Non-pigmented ciliary epithelial cell (primary cell): Measurements from ENCODE around the gene ELMO1.

Experiments
- DNase-seq: peaks from one replicate; pipeline ENCODE4 v3.0.0-alpha.2; 2010; ENCODE audit warnings: low read depth

Gene ELMO1

DNA sequence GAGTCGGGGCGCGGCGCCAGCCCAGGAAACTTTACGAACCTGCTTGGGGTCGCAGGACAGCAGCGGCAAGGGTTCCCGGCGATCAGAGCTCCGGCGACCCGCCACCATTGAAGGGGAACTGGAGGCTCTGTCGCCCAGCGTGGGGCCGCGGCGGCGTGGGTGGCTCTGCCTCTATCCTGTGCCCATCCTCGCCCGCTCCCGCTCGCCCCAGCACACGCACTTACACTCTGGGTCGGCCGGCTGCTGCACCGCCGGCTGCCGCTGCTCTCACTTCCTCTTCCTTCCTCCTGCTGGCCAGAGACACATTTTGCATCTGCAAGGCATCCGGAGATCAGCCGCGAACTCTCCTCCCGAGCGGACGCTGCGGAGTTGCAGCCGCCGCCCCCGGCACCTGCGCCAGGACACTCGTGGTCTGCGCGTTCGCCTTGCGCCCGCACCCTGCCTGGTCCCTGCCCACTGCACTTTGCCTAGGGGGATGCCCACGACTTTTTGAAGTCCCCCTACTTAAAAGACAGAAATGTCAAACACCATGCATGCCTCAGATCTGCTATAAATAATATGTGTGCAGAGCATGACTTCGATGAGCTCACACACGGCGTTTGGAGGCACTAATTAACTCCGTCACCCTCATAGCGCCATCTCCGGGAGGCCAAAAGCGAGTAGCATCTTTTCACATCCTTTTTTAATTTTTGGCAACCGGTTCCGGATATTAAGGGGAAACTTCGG is at the start of gene ELMO1:
Gene ELMO1, minus strand, starts transcription at position 229 of the 726 bp plus-strand sequence. CDS start 106,174 bp downstream, outside the sequence.
- DNase-seq = peak; percentile 5

DNA sequence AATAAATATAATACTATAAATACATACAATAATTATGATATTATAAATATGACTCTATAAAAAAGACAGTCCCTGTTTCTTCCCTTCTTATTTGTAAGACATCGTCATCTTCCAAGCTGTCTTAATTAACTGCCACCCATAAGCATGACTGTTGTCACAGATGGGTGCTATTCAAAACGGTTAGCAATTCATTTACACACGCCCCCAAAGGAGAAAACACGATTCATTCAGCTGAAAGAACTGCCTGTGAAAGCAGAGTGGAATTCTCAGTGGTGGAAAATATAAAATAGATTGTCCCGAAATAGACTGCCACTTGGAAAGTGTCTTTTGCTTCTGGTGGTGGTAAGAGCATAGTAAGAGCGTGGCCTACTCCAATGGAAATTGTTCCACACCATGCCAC is 48.9 kb upstream of the ELMO1 start:
- no peak for DNase-seq

DNA sequence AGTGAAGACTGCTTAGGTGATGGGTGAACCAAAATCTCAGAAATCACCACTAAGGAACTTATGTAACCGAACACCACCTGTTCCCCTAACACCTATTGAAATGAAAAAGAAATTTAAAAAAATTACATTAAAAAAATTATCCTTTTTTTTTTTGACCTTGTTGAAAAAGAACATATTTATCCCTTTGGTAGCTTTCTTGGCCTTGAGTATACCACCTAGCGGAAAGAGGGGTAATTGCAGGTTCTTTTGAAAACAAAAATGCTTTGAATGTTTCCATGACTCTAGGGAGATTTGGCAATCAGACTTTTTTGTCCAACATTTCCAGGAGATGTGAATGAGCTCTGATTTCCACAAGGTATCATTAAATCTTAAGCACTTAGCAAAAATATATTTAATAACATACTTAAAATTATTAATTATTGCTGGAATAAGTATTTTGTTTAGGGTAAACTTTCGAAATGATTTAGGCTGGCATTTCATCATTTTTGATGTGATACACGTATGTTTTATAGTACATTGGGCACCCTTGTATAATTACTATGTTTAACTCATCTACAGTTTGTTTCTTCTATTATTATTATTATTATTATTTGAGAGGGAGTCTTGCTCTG is 47.0 kb upstream of the ELMO1 start:
- DNase-seq = no peak

GRCh38 chr7:37494926-37495325 is 46.3 kb upstream of the ELMO1 start:
- no peak for DNase-seq

DNA sequence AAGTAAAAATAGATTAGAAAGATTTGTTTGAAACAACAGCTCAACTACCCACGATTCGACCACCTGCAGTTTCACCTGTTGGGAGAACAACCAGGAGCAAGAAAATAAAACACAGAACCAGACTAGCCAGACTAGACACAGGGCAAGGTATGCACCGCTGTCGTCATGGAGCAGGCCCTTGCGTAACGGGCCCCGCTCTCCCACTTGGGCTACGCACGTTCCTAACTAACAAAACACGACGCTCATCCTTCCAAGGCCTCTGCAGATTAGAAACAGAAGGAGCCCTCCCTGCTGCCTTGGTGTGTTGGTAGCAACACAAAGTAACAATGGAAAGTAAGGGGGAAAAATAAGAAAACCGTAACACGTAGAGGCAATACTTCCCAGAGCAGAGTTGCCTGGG is 45.1 kb upstream of the ELMO1 start:
- no peak for DNase-seq

- DNase-seq = no peak
Observed at GRCh38 chr7:37493123-37493522, 44.5 kb upstream of the ELMO1 start.

DNA sequence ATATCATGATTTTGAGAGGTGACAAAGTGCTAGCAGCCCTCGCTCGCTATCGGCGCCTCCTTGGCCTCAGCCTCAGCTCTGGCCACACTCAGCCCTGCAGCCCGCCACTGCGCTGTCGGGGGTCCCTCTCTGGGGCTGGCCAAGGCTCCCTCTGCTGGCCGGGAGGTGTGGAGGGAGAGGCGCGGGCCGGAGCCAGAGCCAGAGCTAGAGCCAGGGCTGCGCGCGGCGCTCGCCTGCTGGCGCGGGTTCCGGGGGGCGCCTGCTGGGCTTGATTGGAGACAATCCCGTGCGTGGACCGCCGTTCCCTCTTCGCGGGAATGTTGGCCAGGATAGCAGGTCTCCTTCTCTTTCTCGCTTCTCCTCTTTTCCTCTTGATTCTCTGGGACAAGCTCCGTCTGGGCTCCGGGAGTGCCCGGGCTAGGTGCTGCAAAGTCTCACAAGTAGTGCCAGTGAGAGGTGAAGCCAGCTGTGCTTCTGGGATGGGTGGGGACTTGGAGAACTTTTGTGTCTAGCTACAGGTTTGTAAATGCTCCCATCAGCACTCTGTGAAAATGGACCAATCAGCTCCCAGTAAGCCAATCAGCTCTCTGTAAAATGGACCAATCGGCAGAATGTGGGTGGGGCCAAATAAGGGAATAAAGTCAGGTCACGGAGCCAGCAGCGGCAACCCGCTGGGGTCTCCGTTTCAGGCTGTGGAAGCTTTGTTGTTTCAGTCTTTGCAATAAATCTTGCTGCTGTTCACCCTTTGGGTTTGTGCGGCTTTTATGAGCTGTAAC is 43.4 kb upstream of the ELMO1 start:
- DNase-seq = no peak

DNA sequence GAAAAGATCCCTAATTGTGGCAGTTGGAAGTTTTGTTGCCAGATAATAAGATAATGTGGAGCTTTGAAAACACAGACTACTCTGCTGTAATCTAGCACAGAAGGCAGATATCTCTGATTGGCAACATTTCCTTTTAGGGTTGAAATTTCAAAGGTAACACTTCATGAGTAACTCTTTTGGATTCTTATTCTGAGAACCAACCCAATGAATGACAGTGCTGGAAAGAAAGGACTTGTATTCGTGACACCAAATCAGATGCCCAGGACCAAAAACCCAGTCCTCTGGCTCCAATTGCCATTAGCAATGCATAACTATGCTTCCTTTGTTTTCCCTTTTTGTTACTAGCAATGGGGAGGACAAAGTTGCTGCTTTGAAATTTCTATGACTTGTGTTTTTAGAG is 41.0 kb upstream of the ELMO1 start:
- no peak for DNase-seq

GRCh38 chr7:37488163-37488764 is 39.6 kb upstream of the ELMO1 start:
- peak; percentile 1 for DNase-seq

- DNase-seq = no peak
Observed at GRCh38 chr7:37484426-37485073, 35.9 kb upstream of the ELMO1 start.

GRCh38 chr7:37483627-37484026 is 35.0 kb upstream of the ELMO1 start:
- DNase-seq = no peak

GRCh38 chr7:37482953-37483352 is 34.3 kb upstream of the ELMO1 start:
- DNase-seq = no peak

- DNase-seq = no peak
Observed at GRCh38 chr7:37482505-37482904, 33.8 kb upstream of the ELMO1 start.

- DNase-seq = no peak
Observed at GRCh38 chr7:37481722-37482288, 33.1 kb upstream of the ELMO1 start.

DNA sequence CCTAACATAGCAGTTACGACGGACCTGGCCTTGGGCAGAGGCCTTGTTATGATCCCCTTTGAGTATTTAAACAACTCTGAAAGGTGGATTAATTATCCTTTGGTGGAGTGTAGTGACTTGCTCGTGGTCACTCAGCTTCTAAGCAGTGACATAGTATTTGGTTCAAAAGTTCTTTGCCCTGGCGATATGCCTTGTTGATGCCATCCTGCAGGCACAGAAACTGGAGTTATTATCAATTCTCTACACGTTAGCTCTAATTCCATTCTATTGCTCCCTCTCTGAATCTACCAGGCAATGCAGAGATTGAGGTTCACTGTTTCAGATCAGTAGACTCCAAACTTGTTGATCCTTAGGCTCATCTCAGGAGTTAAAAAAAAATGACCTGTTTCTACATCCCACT is 32.5 kb upstream of the ELMO1 start:
- DNase-seq = no peak

DNA sequence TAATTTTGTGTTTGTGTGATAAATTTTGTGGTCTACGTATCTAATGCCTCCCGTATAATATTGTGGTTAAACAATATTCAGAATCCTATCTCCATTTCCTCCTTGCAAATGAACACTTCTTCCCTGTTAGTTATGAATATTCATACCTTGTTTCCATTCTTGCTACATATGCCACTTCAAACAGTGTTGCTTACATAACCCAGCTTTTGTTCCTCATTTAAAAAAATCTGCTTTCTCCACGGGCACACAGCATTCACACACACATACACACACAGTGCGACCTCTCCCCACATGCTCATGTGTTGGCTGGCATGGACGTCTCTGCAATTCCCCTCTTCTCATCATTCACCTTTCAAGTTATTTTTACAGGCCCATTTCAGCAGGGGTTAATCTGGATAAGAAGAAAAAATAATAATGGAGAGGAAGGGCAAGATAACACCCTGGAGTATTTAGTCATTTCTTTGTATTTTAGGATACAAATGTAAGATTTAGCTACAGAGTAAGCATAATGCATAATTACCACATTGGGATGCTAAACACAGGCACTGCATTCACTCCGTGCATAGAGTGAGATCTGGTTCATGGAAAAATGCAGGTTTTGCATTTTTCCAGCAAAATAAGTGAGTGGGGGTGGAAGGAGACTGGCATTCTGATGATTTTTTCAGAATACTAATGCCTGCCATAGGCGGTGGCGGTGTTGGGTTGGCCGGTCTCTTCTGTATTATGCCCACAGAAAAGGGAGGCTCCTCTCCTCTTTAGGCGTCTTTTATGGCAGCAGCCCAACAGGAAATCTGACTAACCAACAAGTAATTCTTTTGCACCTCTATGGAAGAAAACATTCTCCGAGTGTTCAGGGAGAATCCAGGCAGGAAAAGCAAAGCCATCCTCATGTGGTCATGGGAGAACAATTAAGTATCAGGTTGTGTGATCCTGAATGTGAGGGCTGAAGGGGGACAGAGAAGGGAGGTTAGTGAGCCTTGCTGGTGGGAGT is 31.7 kb upstream of the ELMO1 start:
- DNase-seq = no peak

GRCh38 chr7:37476881-37477450 is 28.3 kb upstream of the ELMO1 start:
- no peak for DNase-seq

GRCh38 chr7:37476428-37476827 is 27.8 kb upstream of the ELMO1 start:
- DNase-seq = no peak

DNA sequence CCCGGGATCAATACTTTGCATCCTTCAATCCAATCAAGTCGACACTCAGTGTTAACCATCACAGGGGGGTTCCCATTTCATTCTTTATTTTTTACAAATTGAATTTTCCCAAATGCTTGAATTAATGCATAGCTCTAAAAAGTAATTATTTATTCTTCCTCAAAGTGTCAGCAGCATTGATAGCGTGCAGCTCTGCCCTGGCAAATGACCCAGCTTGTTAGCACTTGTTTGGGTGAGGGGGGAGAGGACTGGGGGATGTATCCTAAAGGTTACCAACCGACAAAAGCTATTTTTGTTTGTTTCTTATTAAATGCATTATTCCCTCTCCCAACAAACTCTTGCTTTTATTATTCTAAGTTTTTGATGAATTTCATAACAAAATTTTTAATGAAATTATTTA is 27.0 kb upstream of the ELMO1 start:
- DNase-seq = no peak

DNA sequence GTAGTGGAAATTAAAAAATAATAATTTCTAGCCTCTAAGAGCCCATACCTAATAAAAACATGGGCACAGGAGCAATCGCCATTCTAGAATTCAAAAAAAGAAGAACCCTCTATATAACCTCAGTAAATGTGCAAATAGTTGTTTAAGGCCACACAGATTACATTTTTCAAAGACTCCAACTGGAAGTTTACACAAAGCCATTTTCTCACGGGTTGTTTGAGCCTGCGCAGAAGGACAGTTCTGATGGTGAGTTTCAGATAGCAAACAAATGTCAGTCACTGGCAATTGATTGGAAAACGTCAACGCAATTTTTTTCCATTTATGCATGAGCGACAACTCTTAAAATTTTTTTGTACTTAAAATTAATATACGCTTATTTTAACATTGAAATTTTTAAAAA is 23.0 kb upstream of the ELMO1 start:
- DNase-seq = no peak
